HG03064 (cell line): ENCODE results near the gene TLR6.
A peak's percentile ranks its signal among the peaks of the same experiment; 100 is the strongest.

Source experiments
- ATAC-seq: cut with Tn5 transposase; IDR thresholded peaks from one replicate; pipeline ENCODE4 v1.9.1; 2021; ENCODE audit warnings: low read depth; ENCODE audit not compliant: unreplicated experiment

The TLR6 gene, protein sequence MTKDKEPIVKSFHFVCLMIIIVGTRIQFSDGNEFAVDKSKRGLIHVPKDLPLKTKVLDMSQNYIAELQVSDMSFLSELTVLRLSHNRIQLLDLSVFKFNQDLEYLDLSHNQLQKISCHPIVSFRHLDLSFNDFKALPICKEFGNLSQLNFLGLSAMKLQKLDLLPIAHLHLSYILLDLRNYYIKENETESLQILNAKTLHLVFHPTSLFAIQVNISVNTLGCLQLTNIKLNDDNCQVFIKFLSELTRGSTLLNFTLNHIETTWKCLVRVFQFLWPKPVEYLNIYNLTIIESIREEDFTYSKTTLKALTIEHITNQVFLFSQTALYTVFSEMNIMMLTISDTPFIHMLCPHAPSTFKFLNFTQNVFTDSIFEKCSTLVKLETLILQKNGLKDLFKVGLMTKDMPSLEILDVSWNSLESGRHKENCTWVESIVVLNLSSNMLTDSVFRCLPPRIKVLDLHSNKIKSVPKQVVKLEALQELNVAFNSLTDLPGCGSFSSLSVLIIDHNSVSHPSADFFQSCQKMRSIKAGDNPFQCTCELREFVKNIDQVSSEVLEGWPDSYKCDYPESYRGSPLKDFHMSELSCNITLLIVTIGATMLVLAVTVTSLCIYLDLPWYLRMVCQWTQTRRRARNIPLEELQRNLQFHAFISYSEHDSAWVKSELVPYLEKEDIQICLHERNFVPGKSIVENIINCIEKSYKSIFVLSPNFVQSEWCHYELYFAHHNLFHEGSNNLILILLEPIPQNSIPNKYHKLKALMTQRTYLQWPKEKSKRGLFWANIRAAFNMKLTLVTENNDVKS

DNA sequence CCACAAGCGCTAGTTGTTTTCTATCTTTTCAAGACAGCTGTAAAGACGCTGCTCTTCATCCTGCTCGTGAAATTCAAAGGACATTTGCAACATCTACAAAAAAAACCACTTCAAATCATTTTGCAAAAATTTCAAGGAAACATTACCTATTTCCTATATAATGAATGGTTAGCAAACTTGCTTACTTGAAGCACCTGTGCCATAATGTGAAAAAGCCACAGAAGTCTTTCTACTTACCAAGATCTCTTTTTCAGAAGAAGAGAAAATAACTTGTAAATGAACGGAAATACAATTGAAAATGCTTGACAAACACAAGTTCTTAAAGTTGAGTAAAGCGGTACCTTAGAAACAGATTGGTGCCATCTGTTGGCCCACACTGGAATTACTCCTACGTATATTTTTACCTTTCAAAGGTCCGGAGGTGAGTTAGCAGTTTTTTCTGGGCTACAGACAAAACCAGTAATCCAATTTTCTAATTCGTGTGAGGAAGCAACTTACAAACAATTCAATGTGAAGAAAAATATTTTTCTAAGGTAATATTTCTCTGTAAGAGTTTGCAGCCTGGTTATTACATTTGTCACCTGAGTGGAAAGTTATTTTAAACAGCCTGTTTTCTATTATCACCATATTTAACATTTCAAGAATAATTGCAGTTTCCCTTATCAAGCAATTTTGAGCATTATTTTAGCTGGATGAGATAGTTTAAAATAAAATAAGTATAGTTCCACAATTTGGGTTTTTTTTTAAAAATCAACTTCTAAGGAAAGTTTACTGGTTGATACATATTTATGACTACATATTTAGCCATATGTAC lies at the start of gene TLR6:
TSS of gene TLR6 (minus strand) at position 294 of the 814 bp plus-strand sequence. CDS start 27,344 bp downstream, outside the sequence.
- ATAC-seq = peak; percentile 52

DNA sequence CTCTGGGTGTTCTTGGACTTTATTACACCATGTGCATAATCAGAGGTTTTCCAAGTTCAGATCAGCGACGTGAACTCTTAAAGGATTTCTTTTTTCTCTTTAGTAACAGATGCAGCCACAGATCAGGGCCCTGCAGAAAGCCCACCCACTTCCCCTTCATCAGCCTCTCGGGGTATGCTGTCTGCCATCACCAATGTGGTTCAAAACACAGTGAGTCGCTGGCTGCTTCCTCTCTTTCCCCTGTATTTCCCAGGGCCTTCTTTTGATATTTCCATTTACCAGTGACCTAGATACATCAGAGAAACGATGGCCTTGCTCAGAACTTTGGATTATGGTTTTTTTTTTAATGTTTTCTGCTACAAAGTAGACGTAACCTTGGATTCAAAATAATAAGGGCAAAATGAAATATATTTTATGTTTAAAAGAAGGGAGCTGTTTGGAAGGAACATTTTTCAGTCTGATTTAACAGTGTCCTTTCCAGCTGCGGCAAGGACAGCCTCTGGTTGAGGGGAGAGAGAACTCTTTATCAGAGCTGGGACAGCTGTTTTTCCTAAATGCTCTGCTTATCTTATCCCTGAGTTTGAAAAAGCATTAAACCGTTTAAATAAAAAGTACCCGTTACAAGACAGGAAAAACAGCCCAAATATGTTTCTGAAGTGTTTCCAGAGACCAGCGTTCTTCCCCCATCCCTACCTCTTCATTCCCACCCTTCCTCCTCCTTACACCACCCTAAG lies 49.2 kb upstream of the TLR6 start:
- no peak for ATAC-seq

GRCh38 chr4:38904682-38905081 lies 48.1 kb upstream of the TLR6 start:
- no peak for ATAC-seq

DNA sequence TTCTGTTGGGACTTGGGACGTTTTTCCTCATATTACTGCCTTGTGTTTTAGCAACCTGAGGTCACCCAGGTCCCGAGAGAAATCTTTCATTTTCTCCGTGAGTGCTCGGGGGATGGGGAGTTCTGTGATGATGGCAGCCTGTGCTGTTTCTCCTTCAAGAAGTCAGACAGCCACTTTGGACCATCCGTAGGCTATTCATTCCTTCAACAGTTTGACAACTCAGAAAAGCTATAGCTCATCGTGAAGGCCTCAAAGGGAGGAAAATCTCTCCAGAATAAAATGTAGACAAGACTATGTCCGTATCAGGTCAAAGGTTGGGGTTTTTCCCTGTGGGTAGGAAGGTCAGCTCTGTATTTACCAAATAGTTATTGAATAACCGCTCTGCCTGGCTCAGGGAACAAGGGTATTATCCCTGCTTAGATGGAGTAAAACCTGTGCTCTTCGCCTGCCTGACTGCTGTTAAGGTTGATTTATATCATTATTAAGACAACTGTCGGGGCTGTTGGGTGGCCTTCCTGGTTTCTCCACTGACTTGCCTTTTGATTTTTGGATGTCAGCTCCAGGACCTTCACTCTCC lies 47.6 kb upstream of the TLR6 start:
- ATAC-seq = no peak

DNA sequence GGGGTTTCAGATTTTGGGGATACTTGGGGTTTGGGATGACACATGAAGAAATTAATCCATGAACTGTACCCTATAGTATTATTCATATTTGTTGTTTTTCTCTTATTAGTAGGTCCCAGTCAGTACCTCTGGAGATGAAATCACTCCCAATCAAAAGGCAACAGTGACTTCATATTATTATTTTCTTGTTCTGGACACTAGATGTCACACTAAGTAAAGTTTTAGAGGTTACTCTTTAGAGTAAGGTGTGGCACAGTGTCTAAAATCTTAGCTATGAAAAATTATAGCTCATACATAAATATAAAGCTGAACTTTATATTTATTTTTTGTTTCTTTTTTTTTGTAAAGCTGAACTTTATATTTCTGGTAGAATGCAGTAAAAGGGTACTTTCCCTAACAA lies 46.1 kb upstream of the TLR6 start:
- no peak for ATAC-seq

- no peak for ATAC-seq
These were observed 45.6 kb upstream of the TLR6 start for GRCh38 chr4:38902221-38902620.

GRCh38 chr4:38898245-38898644 lies 41.6 kb upstream of the TLR6 start:
- no peak for ATAC-seq

GRCh38 chr4:38896940-38897339 lies 40.3 kb upstream of the TLR6 start:
- ATAC-seq = no peak

- ATAC-seq = no peak
These were observed 37.8 kb upstream of the TLR6 start for GRCh38 chr4:38894322-38894982.

DNA sequence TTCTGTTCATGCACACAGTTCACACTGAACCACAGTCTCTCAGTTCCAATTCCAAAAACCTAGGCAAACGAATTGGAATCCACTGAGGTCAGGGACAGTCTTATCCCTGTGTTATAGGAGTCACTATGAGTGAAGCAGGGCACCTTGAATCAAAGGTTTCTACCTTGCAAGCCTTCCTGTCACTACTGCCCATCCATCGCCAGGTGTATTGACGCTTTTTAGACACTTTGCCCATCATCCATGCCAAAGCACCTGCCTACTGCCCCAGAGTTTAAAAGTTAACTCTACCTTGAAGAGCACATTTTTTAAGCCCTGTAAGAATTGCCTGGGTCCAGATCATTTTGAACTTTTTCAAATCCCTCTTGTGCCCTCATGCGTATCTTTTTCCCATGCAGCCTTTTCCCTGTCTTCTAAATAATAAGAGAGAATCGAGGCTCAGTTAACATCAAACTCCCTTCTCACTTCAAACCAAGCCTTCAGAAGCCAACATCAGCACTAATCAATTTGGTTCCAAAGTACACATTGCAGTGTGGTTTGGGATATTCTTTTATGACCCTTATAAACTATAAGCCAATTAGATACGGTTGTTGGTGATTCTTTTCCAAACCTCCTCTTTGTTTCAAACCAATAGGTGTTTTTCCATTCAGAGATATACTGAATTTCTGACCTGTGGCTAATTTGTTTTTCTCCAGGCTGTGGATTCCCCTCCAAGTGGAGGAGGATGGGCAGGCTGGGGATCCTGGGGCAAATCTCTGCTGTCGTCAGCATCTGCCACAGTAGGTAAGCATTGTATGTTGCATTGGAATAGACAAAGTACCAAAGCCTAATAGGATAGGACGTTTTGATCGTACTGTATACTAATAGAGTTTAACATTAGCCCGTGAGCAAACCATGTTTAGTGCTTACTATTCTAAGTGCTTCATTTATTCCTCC lies 34.7 kb upstream of the TLR6 start:
- ATAC-seq = no peak

DNA sequence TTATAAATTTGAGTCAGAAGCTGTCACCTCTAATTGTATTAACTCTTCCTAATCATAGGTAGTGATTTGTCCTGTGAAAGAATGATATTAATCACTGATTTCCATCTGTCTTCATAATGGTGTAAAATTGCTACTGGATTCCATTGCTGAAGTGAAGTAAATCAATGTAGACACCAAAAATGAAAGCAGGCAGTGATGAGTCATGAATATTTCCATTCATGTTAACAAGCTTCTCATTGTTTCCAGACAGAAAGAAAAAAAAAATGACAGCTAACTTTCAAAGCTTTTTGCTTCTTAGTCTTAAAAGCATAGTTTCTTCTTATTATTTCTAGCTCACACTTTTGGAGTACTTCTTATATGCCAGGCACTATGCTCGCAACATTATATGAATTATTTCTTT lies 32.5 kb upstream of the TLR6 start:
- no peak for ATAC-seq

DNA sequence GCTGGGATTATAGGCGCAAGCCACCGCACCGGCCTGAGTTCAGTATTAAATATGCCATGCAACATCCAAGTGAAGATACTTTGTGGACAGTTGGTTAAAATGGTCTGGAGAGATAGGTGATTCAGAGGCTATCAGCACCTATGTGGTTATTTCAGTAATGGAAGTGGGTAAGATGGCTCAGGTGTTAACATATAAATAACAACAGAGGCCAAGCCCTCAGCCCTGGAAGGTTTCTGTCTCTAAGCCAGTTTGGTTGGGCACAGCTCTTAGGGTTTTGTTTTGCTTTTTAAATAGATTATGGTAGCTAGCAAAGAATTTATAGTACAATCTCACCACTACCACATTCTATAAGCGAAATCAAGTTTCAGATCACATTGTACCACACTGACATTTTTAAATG lies 27.6 kb upstream of the TLR6 start:
- ATAC-seq = no peak

DNA sequence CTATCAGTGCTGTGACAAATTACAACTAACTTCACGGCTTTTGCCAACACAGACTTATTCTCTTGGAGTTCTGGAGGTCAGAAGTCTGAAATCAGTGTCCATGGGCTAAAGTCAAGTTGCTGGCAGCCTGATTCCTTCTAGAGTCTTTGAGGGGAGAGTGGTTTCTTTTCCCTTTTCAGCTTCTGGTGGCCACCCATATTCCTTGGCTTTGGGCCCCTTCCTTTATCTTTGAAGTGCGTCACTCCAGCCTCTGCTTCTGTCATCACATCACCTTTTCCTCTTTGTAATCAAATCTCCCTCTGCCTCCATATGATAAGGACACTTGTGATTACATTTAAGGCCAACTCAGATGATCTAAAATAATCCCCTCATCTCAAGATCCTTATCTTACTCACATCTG lies 20.0 kb upstream of the TLR6 start:
- ATAC-seq = no peak

DNA sequence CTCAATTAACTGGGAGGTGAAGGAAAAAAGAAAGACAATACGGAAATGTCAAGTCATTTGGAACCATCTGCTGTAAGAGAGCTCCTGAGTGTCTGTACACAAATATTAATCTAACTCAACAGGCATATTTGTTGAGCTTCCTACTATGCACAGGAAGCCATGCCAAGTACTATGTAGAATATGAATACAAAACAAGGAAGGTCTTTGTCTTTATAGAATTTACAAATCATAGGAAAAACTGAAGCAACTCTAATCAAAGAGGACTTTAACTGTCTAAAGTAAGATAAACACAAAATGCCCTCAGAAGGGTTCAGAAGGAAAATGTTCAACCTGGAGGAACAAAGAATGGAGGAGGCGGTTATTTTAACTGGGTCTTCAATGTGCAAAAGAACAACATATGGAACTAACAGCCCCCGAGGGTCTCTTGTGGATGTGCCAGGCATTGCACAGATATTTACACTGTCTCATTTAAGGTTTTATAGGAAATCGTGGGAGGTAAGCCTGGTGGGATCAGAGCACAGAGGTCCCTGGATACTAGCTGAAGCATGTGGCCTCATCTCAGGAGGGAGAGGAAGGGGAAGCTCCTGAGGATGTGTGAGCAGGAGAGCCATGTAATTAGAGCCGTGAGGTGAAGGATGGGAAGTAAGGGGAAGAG lies 16.8 kb upstream of the TLR6 start:
- no peak for ATAC-seq

- ATAC-seq = no peak
These were observed 16.0 kb upstream of the TLR6 start for GRCh38 chr4:38872620-38873019.

DNA sequence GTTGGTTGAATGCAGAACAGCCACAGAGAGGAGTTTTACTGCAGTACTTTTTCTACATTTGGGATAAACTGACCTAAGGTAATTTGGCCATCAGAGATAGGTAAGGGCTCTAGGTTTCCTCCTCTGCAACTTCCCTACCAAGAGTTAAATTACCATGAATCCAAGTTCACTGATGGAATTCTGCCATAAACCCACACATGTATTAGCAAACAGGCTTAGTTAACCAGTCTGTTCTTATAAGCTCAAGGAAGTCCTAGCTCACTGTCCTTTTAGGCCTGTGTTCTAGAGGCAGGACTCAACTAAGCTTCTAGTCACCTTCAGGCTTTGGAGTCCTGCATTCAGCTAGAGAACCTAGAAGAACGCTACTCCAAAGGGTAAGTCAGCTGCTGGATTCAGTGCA lies 15.0 kb upstream of the TLR6 start:
- no peak for ATAC-seq

DNA sequence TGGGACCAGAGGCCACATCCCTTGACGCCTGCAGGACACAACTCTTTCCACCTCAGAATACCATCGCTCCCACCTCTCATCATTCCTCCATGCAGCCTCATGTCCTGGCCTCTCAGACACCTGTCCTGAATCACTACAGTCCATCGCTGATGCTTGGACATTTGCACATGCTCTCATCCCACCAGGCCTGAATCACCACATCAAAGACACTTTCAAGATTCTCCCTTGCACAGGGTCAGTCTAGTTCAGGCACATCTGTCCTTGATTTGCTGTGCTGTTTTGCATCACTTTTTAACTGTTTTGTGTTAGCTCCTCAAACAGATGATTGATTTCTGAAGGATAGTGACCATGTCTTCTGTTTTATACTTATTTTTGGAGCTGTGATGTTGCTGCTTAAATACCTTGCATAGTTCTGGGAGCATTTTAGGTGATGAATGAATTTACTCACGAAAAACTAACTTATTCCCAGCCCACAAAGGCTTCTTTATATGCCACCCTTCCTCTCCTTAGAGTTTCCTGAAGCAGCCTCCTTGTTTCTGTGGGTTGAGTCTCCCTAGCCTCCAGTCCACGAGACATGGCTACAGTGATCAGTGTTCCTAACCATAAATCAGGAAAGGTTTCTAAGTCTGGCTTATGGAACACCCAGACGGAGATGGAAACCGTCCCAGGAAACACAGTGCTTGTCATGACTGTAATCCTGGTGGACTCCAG lies 13.6 kb upstream of the TLR6 start:
- no peak for ATAC-seq
